ENCODE data around the gene DNAH2. TPM values are rescaled to one million over a fixed set of nuclear protein-coding genes. Genes with fewer than 3 reads are reported as not detected.

Gene DNAH2
- total and polyA plus RNA-seq, 2 of the 4 experiments (the other 2 are of a cell fraction), result under 0.01 to 0.02 TPM

DNA sequence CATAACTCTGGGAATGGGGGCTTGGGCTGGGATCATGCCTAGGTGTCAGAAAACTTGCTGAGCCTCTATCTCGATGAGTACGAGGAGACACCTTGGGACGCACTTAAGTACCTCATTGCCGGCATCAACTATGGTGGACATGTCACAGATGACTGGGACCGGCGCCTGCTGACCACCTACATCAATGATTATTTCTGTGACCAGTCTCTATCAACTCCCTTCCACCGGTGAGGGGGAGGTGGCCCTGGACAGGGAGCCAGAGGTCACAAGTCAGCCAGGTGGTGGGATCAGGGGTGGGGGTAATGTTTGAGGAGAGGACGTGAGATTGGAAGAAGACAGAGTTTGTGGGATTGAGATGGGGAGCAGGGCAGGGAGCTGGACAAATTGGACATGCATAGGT, 113.1 kb downstream of the DNAH2 start:
- H3K36me3 ChIP-seq (ENCODE audit: control insufficient read depth, insufficient read depth, low read length), result no peaks in the 10 kb centered on the region
- no peaks in the 10 kb centered on the region for H3K9me1 ChIP-seq (ENCODE audit: insufficient read depth, low read length)
- no peak overlapping the region for H3K27ac ChIP-seq (ENCODE audit: insufficient read depth, low read length)
- CTCF ChIA-PET, result no interaction called here
- no peak overlapping the region for H2BK15ac ChIP-seq (ENCODE audit: low read depth, low read length)
- TF ChIP-seq RAD21 (IDR thresholded peaks at IDR 0.05; ENCODE audit: low read length) (no peak), RCOR1 (IDR thresholded peaks at IDR 0.05; ENCODE audit: insufficient replicate concordance, low read length) (no peak), MXI1 (IDR thresholded peaks at IDR 0.05; ENCODE audit: borderline replicate concordance, low read depth, low read length) (no peak), CHD1 (IDR thresholded peaks at IDR 0.05; ENCODE audit: low read depth, low read length) (no peak)
- TF ChIP-seq, protein P1, sequence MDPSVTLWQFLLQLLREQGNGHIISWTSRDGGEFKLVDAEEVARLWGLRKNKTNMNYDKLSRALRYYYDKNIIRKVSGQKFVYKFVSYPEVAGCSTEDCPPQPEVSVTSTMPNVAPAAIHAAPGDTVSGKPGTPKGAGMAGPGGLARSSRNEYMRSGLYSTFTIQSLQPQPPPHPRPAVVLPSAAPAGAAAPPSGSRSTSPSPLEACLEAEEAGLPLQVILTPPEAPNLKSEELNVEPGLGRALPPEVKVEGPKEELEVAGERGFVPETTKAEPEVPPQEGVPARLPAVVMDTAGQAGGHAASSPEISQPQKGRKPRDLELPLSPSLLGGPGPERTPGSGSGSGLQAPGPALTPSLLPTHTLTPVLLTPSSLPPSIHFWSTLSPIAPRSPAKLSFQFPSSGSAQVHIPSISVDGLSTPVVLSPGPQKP (IDR thresholded peaks at IDR 0.05; ENCODE audit: borderline replicate concordance, low read depth, low read length), result no peak
- H3K18ac ChIP-seq (ENCODE audit: low read depth, low read length), result no peak overlapping the region
- BruUV-seq (replicated peaks), result no TSS peak
- no peak overlapping the region for H3K4me2 ChIP-seq (ENCODE audit: low read depth, low read length)
- H3K23ac ChIP-seq (ENCODE audit: low read depth, low read length), result no peak overlapping the region
- H2AK5ac ChIP-seq (ENCODE audit: low read depth, low read length), result 0 out of 2 replicates have a peak overlapping the region, but pooled peaks have one; percentile 20
- H4K5ac ChIP-seq (ENCODE audit: low read depth, low read length), result no peak overlapping the region
- POLR2A ChIA-PET (ENCODE audit: unreplicated experiment), result no interaction called here
- H2AFZ ChIP-seq (replicated peaks; ENCODE audit: low read length, poor library complexity), result peak overlapping the region; percentile 32
- peaks cover 0 to 5% of the 10 kb centered on the region in 2 experiments; a peak in 1 of 4 replicates for H3K79me1 ChIP-seq (ENCODE audit: low read depth in 1 of 2, low read length in 2 of 2)
- no peak overlapping the region for H2BK5ac ChIP-seq (ENCODE audit: low read depth, low read length, poor library complexity, severe bottlenecking)
- 73% methylated on average over 5 of the region's 8 CpGs; no CpG with 5 or more reads in 1 of the 2 experiments for WGBS, 2 experiments (ENCODE audit: extremely low coverage in 2 of 2, insufficient read length in 1 of 2)
- no peak overlapping the region for H2AK9ac ChIP-seq (replicated peaks; ENCODE audit: low read depth, low read length, poor library complexity)
- no peak overlapping the region for H3K56ac ChIP-seq (ENCODE audit: extremely low read depth, insufficient read depth, low read length)
- no peak overlapping the region for H3K14ac ChIP-seq (replicated peaks; ENCODE audit: low read depth, low read length)
- no peak overlapping the region for H2BK20ac ChIP-seq (ENCODE audit: low read depth, low read length)
- H3K27me3 ChIP-seq (ENCODE audit: control insufficient read depth, insufficient read depth, low read length), result peaks cover 6% of the 10 kb centered on the region
- H3K9me3 ChIP-seq (ENCODE audit: control insufficient read depth, insufficient read depth, low read length), result no peaks in the 10 kb centered on the region
- no peak overlapping the region for H3K4ac ChIP-seq (ENCODE audit: low read depth, low read length)
- H4K91ac ChIP-seq (ENCODE audit: insufficient read depth, low read depth, low read length), result no peak overlapping the region
- dilution Hi-C loops (cut with HindIII; ENCODE audit: low sequenced_read_pairs, unreplicated experiment), result no loop called here
- H3K4me1 ChIP-seq (ENCODE audit: control insufficient read depth, insufficient read depth, low read length), result peaks cover 3% of the 10 kb centered on the region
- intact Hi-C loops (cut with micrococcal nuclease), result no loop called here
- ATAC-seq (ENCODE audit: low read depth) (no peak), DNase-seq (no peak)
- H3K4me3 ChIP-seq (ENCODE audit: insufficient read depth, low read depth, low read length), result no peak overlapping the region
- no peak overlapping the region for H2BK120ac ChIP-seq (ENCODE audit: low read depth, low read length)
- no peak overlapping the region for H3K9ac ChIP-seq (ENCODE audit: low read depth, low read length)
- H4K8ac ChIP-seq (ENCODE audit: low read depth in 2 of 2, low read length in 2 of 2), result no peak overlapping the region
- H4K20me1 ChIP-seq (ENCODE audit: insufficient read depth, low read length), result no peaks in the 10 kb centered on the region
- in situ Hi-C loops (cut with MboI; ENCODE audit: low sequenced_read_pairs), result no loop called here
